Measurements from ENCODE around the gene KCNK18.

Gene KCNK18

DNA sequence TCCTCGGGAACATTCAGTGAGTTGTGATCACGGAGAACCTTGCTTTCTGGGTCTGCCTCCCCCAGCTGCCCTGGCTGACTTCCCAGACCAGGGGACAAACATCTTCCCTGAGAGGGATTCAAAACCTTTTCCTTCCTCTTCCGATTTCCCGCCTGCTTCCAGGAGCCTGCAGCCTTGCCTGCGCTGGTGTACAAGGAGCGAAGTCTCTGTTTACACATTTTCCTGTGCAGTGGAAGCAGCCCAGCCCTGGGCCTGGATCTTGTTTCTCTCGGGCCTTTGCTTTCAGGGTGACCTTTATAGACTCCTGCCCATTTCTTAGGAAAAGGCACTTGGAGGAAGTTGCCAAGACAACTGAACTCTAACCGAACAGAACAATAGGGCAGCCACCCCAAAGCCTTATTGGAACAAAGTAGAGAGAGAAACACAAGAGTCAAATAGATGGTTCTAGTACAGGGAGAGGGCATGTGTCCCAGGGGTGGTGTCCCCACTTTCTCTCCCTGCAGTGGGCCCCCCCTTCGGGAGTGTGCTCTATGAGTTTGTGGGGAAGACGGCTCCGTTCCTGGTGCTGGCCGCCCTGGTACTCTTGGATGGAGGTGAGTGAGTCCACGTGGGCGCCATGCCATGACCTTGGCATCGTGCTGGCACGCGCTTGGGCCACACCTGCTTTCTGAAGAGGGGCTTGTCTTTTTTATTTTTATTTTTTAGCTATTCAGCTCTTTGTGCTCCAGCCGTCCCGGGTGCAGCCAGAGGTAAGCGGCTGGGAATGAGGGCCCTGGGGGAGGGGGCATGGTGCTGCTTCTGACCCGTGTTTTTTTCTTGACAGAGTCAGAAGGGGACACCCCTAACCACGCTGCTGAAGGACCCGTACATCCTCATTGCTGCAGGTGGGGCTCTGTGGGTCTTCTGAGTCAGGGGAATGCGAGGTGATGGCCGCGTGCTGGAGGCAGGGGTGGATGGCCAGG is 57.8 kb downstream of the KCNK18 start:
- H3K27ac ChIP-seq: no peak overlapping the region
- ChIA-PET CTCF (no interaction called here), POLR2A (ENCODE audit: low non-redundant PET) (no interaction called here)
- TF ChIP-seq, protein P1, sequence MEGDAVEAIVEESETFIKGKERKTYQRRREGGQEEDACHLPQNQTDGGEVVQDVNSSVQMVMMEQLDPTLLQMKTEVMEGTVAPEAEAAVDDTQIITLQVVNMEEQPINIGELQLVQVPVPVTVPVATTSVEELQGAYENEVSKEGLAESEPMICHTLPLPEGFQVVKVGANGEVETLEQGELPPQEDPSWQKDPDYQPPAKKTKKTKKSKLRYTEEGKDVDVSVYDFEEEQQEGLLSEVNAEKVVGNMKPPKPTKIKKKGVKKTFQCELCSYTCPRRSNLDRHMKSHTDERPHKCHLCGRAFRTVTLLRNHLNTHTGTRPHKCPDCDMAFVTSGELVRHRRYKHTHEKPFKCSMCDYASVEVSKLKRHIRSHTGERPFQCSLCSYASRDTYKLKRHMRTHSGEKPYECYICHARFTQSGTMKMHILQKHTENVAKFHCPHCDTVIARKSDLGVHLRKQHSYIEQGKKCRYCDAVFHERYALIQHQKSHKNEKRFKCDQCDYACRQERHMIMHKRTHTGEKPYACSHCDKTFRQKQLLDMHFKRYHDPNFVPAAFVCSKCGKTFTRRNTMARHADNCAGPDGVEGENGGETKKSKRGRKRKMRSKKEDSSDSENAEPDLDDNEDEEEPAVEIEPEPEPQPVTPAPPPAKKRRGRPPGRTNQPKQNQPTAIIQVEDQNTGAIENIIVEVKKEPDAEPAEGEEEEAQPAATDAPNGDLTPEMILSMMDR (conservative IDR thresholded peaks at IDR 0.05; ENCODE audit: low read depth): no peak
- no peak for DNase-seq (ENCODE audit: low spot score)

DNA sequence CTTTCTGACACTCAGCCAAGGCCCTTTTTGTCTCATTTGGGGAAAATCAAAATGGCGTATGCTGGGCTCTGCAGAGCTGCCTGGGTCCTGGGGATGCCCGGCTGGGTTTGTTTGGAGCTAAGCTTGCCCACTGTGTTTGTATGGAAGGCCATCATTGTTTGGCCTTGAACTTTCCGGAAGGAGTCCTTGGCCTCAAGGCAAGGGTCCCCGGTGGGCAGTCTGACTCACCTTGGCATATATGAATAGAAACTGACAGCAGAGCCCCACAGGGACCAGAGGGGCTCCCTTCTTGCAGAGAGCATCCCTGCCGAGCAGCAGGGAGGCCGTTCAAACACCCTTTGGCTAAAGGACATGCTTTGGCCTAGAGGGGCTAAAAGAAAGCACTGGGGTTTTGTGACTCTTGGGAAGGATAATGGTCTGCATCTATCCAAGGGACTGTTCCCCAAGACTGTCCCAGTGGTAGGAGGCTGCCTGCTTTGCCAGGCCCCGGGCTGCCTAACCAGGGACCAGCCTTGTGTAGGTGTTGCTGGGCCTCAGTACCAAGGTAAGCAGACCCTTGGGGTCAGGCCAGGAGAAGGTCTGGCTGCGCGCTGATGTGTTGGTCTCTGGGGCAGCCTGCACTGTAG is 58.7 kb downstream of the KCNK18 start:
- DNase-seq (ENCODE audit: low spot score): no peak
- no peak overlapping the region for H3K27ac ChIP-seq
- CTCF ChIA-PET: no interaction called here
- TF ChIP-seq, protein P1 (conservative IDR thresholded peaks at IDR 0.05; ENCODE audit: low read depth): no peak
- POLR2A ChIA-PET (ENCODE audit: low non-redundant PET): no interaction called here

DNA sequence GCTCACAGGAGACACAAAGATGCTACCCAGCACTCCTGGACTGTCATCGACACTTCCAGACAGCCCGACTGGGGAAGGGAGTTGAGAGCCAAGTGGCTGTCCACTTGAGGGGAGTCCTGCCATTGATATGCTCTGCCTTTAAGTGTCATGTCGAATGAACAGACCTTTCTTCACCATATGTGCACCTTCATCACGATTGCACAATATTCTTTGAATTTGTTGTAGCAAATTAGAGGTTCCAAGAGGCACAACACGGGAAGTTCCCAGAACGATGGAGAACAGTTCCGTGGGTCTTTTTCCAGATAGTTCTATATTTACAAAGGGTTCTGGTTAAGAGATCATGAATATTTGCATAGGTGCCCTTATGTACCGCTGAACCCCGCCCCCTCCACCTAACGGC is 59.6 kb downstream of the KCNK18 start:
- TF ChIP-seq, protein P1 (conservative IDR thresholded peaks at IDR 0.05; ENCODE audit: low read depth): no peak
- ChIA-PET POLR2A (ENCODE audit: low non-redundant PET) (no interaction called here), CTCF (no interaction called here)
- no peak for DNase-seq (ENCODE audit: low spot score)
- H3K27ac ChIP-seq: no peak overlapping the region

DNA sequence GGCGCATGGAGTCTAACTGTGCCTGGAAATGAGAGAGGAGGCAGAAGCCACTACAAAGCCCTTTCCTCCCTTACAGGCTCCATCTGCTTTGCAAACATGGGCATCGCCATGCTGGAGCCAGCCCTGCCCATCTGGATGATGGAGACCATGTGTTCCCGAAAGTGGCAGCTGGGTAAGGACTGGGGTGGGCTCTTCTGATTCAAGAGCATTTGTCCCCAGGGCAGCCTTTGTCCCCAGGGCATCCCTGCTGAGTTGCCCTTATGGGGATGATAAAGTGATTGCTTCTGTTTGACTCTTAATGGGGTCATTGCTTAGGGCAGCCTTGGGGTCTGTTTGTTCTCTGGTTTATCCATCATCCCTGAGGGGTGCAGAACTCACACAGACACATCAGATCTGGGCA is 60.4 kb downstream of the KCNK18 start:
- TF ChIP-seq, protein P1 (conservative IDR thresholded peaks at IDR 0.05; ENCODE audit: low read depth): no peak
- CTCF ChIA-PET: no interaction called here
- no peak for DNase-seq (ENCODE audit: low spot score)
- H3K27ac ChIP-seq: no peak overlapping the region
- POLR2A ChIA-PET (ENCODE audit: low non-redundant PET): no interaction called here

DNA sequence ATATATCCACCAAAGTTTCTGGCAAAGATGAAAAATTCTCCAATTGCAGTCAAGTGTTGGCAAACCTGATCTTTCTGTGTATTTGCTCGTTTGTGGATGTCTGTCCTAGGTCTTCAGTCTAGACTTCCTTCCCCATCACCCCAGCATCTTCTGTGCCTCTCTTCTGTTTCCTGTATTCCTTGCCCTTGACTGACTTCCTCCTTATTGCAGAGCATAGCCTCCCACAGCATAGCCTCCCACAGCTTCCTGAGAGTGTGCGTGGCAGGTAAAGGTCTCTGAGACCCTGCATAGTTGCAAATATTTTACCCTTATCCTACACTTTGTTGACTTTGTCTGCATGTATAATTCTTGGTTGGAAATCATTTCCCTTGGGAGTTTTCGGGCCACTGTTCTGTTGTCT is 62.0 kb downstream of the KCNK18 start:
- DNase-seq (ENCODE audit: low spot score): no peak
- TF ChIP-seq, protein P1 (conservative IDR thresholded peaks at IDR 0.05; ENCODE audit: low read depth): no peak
- CTCF ChIA-PET: no interaction called here
- no peak overlapping the region for H3K27ac ChIP-seq
- POLR2A ChIA-PET (ENCODE audit: low non-redundant PET): no interaction called here

Measured in RWPE1 (cell line).